ENCODE measurements around the gene TRPC4.

GRCh38 chr13:37868691-37869505 lies 674 bp downstream of the TRPC4 start:
- TF ChIP-seq CTCF (IDR thresholded peaks at IDR 0.05) (no peak), NFE2L2 (conservative IDR thresholded peaks at IDR 0.05; ENCODE audit: low read length) (no peak), CBX2 (IDR thresholded peaks at IDR 0.05; ENCODE audit: borderline replicate concordance, low read depth) (no peak), CEBPB (IDR thresholded peaks at IDR 0.05) (no peak), MAZ (IDR thresholded peaks at IDR 0.05; ENCODE audit: borderline replicate concordance, low read depth, low read length) (no peak), PBX3 (IDR thresholded peaks at IDR 0.05) (no peak), MAX (IDR thresholded peaks at IDR 0.05) (no peak), POLR2A (IDR thresholded peaks at IDR 0.05; ENCODE audit: low read length) (no peak)

Measured in A549 (cell line).